GM12878 (cell line): ENCODE results near the gene MEIS2.

Source experiments
- CBFB ChIP-seq: IDR thresholded peaks from 2 replicates; pipeline ENCODE4 v1.6.1; 2016; ENCODE audit warnings: antibody characterized with exemption, low read depth
- ESRRA ChIP-seq: IDR thresholded peaks from 2 replicates; pipeline ENCODE4 v1.6.1; 2012; ENCODE audit warnings: mild to moderate bottlenecking, low read length, improper control_type of control experiment
- POLR2A ChIP-seq: IDR thresholded peaks from 2 replicates; pipeline ENCODE4 v1.6.1; 2011; ENCODE audit warnings: low read depth, mild to moderate bottlenecking, low read length
- POLR2AphosphoS2 ChIP-seq: IDR thresholded peaks from 2 replicates; pipeline ENCODE4 v1.6.1; 2011; ENCODE audit warnings: low read depth, mild to moderate bottlenecking, low read length, improper control_type of control experiment, moderate library complexity
- STAT3 ChIP-seq: IDR thresholded peaks from 2 replicates; pipeline ENCODE4 v1.6.1; 2011; ENCODE audit warnings: low read depth, low read length, improper control_type of control experiment
- TF ChIP-seq, protein P1 (sequence below): IDR thresholded peaks from 2 replicates; pipeline ENCODE4 v1.6.1; 2011; ENCODE audit warnings: low read depth, low read length, improper control_type of control experiment, borderline replicate concordance

GRCh38 chr15:36885771-36886170, 214.6 kb downstream of the MEIS2 start:
- TF ChIP-seq CBFB: no peak
- no peak for TF ChIP-seq POLR2A
- TF ChIP-seq, protein P1, sequence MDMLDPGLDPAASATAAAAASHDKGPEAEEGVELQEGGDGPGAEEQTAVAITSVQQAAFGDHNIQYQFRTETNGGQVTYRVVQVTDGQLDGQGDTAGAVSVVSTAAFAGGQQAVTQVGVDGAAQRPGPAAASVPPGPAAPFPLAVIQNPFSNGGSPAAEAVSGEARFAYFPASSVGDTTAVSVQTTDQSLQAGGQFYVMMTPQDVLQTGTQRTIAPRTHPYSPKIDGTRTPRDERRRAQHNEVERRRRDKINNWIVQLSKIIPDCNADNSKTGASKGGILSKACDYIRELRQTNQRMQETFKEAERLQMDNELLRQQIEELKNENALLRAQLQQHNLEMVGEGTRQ: no peak
- TF ChIP-seq STAT3: no peak
- TF ChIP-seq POLR2AphosphoS2: no peak
- no peak for TF ChIP-seq ESRRA
